ENCODE data around the gene PSME2.

The PSME2 gene

GRCh38 chr14:24096545-24097181 lies 49.7 kb downstream of the PSME2 start:
- WGBS (ENCODE audit: extremely low coverage, insufficient coverage, low lambda C conversion rate): no CpG with 5 or more reads among the region's 8 CpGs

GRCh38 chr14:24095271-24096068 lies 50.9 kb downstream of the PSME2 start:
- peaks cover 7% of the 10 kb centered on the region for H3K4me1 ChIP-seq (ENCODE audit: control insufficient read depth, low read depth, low read length)
- peak overlapping the region; percentile 99 for H3K4me3 ChIP-seq (ENCODE audit: low read length)
- peak overlapping the region; percentile 100 for H3K9ac ChIP-seq (ENCODE audit: low read length)
- H3K27ac ChIP-seq (ENCODE audit: low read depth, low read length): peak overlapping the region; percentile 90
- H3K4me2 ChIP-seq (ENCODE audit: low read length): peak overlapping the region; percentile 90
- peak overlapping the region; percentile 99 for H3K56ac ChIP-seq (ENCODE audit: low read length)
- no peak overlapping the region for H2BK120ac ChIP-seq (ENCODE audit: low read depth, low read length)
- H4K8ac ChIP-seq (ENCODE audit: low read depth, low read length): no peak overlapping the region
- no CpG with 5 or more reads among the region's 12 CpGs for WGBS (ENCODE audit: extremely low coverage, insufficient coverage, low lambda C conversion rate)
- H2BK15ac ChIP-seq (replicated peaks; ENCODE audit: low read depth): no peak overlapping the region
- DNase-seq: peak; percentile 94
- peaks cover 10% of the 10 kb centered on the region for H3K36me3 ChIP-seq (ENCODE audit: control insufficient read depth, insufficient read depth, low read length)
- peaks cover 16% of the 10 kb centered on the region for H3K79me1 ChIP-seq (ENCODE audit: low read length)
- H3K79me2 ChIP-seq (ENCODE audit: control insufficient read depth, insufficient read depth, low read length): peaks cover 10% of the 10 kb centered on the region
- H2AK5ac ChIP-seq (ENCODE audit: low read length): peak overlapping the region; percentile 77
- no peaks in the 10 kb centered on the region for H3K27me3 ChIP-seq (ENCODE audit: insufficient read depth, low read length, poor library complexity)
- H2BK5ac ChIP-seq (ENCODE audit: low read length): peak overlapping the region; percentile 54
- no peak overlapping the region for H4K5ac ChIP-seq (ENCODE audit: low read length)
- H3K23ac ChIP-seq (ENCODE audit: low read length): peak overlapping the region; percentile 59
- H3K4ac ChIP-seq (ENCODE audit: low read depth, low read length): peak overlapping the region; percentile 43
- H3K18ac ChIP-seq (ENCODE audit: low read length): peak overlapping the region; percentile 85

More at GRCh38 chr14:24096545-24097181, 49.7 kb downstream of the PSME2 start:
- Histone ChIP-seq H3K23ac (ENCODE audit: low read length) (no peak overlapping the region), H3K4me2 (ENCODE audit: low read length) (no peak overlapping the region), H3K56ac (ENCODE audit: low read length) (no peak overlapping the region), H3K36me3 (ENCODE audit: control insufficient read depth, insufficient read depth, low read length) (peaks cover 12% of the 10 kb centered on the region), H3K79me1 (ENCODE audit: low read length) (peaks cover 16% of the 10 kb centered on the region), H3K18ac (ENCODE audit: low read length) (no peak overlapping the region), H3K79me2 (ENCODE audit: control insufficient read depth, insufficient read depth, low read length) (peaks cover 10% of the 10 kb centered on the region), H3K9ac (ENCODE audit: low read length) (no peak overlapping the region), H3K4me3 (ENCODE audit: low read length) (no peak overlapping the region), H4K8ac (ENCODE audit: low read depth, low read length) (no peak overlapping the region), H3K27ac (ENCODE audit: low read depth, low read length) (no peak overlapping the region), H2AK5ac (ENCODE audit: low read length) (no peak overlapping the region), H4K5ac (ENCODE audit: low read length) (no peak overlapping the region), H3K27me3 (ENCODE audit: insufficient read depth, low read length, poor library complexity) (no peaks in the 10 kb centered on the region), H2BK5ac (ENCODE audit: low read length) (no peak overlapping the region), H2BK120ac (ENCODE audit: low read depth, low read length) (no peak overlapping the region), H2BK15ac (replicated peaks; ENCODE audit: low read depth) (no peak overlapping the region), H3K4me1 (ENCODE audit: control insufficient read depth, low read depth, low read length) (peaks cover 7% of the 10 kb centered on the region), H3K4ac (ENCODE audit: low read depth, low read length) (no peak overlapping the region)
- no peak for DNase-seq

GRCh38 chr14:24094841-24095270 lies 51.6 kb downstream of the PSME2 start:
- no peak for DNase-seq
- Histone ChIP-seq H3K23ac (ENCODE audit: low read length) (peak overlapping the region; percentile 97), H3K4me1 (ENCODE audit: control insufficient read depth, low read depth, low read length) (peaks cover 7% of the 10 kb centered on the region), H2BK15ac (replicated peaks; ENCODE audit: low read depth) (no peak overlapping the region), H3K56ac (ENCODE audit: low read length) (peak overlapping the region; percentile 99), H3K4me3 (ENCODE audit: low read length) (peak overlapping the region; percentile 99), H3K79me2 (ENCODE audit: control insufficient read depth, insufficient read depth, low read length) (peaks cover 10% of the 10 kb centered on the region), H2BK120ac (ENCODE audit: low read depth, low read length) (no peak overlapping the region), H2BK5ac (ENCODE audit: low read length) (peak overlapping the region; percentile 94), H4K8ac (ENCODE audit: low read depth, low read length) (no peak overlapping the region), H3K36me3 (ENCODE audit: control insufficient read depth, insufficient read depth, low read length) (peaks cover 6% of the 10 kb centered on the region), H3K4ac (ENCODE audit: low read depth, low read length) (peak overlapping the region; percentile 43), H4K5ac (ENCODE audit: low read length) (no peak overlapping the region), H2AK5ac (ENCODE audit: low read length) (peak overlapping the region; percentile 96), H3K18ac (ENCODE audit: low read length) (peak overlapping the region; percentile 85), H3K27ac (ENCODE audit: low read depth, low read length) (peak overlapping the region; percentile 90), H3K27me3 (ENCODE audit: insufficient read depth, low read length, poor library complexity) (no peaks in the 10 kb centered on the region), H3K4me2 (ENCODE audit: low read length) (peak overlapping the region; percentile 90), H3K9ac (ENCODE audit: low read length) (peak overlapping the region; percentile 100), H3K79me1 (ENCODE audit: low read length) (peaks cover 16% of the 10 kb centered on the region)
- WGBS (ENCODE audit: extremely low coverage, insufficient coverage, low lambda C conversion rate): no CpG with 5 or more reads among the region's 14 CpGs

GRCh38 chr14:24093901-24094840 lies 52.2 kb downstream of the PSME2 start, which contains the start of gene PCK2:
PCK2 (plus strand) TSS chr14:24094311; CDS start chr14:24094406, 95 bp downstream.
- Histone ChIP-seq H3K79me2 (ENCODE audit: control insufficient read depth, insufficient read depth, low read length) (peaks cover 10% of the 10 kb centered on the region), H2BK15ac (replicated peaks; ENCODE audit: low read depth) (no peak within 1 kb of the TSS), H4K8ac (ENCODE audit: low read depth, low read length) (no peak within 1 kb of the TSS), H3K56ac (ENCODE audit: low read length) (peak within 1 kb of the TSS; percentile 99), H3K4ac (ENCODE audit: low read depth, low read length) (peak within 1 kb of the TSS; percentile 43), H3K36me3 (ENCODE audit: control insufficient read depth, insufficient read depth, low read length) (peaks cover 6% of the 10 kb centered on the region), H3K4me2 (ENCODE audit: low read length) (peak within 1 kb of the TSS; percentile 90), H3K23ac (ENCODE audit: low read length) (peak within 1 kb of the TSS; percentile 97), H3K9ac (ENCODE audit: low read length) (peak within 1 kb of the TSS; percentile 100), H3K18ac (ENCODE audit: low read length) (peak within 1 kb of the TSS; percentile 85), H3K27ac (ENCODE audit: low read depth, low read length) (peak within 1 kb of the TSS; percentile 90), H3K4me3 (ENCODE audit: low read length) (peak within 1 kb of the TSS; percentile 99), H3K4me1 (ENCODE audit: control insufficient read depth, low read depth, low read length) (peaks cover 7% of the 10 kb centered on the region), H3K27me3 (ENCODE audit: insufficient read depth, low read length, poor library complexity) (no peaks in the 10 kb centered on the region), H4K5ac (ENCODE audit: low read length) (peak within 1 kb of the TSS; percentile 54), H2AK5ac (ENCODE audit: low read length) (peak within 1 kb of the TSS; percentile 96), H2BK120ac (ENCODE audit: low read depth, low read length) (no peak within 1 kb of the TSS), H3K79me1 (ENCODE audit: low read length) (peaks cover 16% of the 10 kb centered on the region), H2BK5ac (ENCODE audit: low read length) (peak within 1 kb of the TSS; percentile 94)
- peak; percentile 99 for DNase-seq
- no CpG with 5 or more reads among the region's 68 CpGs for WGBS (ENCODE audit: extremely low coverage, insufficient coverage, low lambda C conversion rate)
